SK-N-SH (cell line): ENCODE data around the gene ACAP3.

Source experiments
- CTCF ChIP-seq: fragments of 200-600 bp; sonication (generic); IDR thresholded peaks from 2 replicates; pipeline ENCODE4 v1.6.1; 2017; ENCODE audit warnings: antibody characterized with exemption, mild to moderate bottlenecking, moderate library complexity
- POLR2AphosphoS5 ChIP-seq: IDR thresholded peaks from 2 replicates; pipeline ENCODE4 v1.6.1; 2012; ENCODE audit warnings: low read depth, low read length

DNA sequence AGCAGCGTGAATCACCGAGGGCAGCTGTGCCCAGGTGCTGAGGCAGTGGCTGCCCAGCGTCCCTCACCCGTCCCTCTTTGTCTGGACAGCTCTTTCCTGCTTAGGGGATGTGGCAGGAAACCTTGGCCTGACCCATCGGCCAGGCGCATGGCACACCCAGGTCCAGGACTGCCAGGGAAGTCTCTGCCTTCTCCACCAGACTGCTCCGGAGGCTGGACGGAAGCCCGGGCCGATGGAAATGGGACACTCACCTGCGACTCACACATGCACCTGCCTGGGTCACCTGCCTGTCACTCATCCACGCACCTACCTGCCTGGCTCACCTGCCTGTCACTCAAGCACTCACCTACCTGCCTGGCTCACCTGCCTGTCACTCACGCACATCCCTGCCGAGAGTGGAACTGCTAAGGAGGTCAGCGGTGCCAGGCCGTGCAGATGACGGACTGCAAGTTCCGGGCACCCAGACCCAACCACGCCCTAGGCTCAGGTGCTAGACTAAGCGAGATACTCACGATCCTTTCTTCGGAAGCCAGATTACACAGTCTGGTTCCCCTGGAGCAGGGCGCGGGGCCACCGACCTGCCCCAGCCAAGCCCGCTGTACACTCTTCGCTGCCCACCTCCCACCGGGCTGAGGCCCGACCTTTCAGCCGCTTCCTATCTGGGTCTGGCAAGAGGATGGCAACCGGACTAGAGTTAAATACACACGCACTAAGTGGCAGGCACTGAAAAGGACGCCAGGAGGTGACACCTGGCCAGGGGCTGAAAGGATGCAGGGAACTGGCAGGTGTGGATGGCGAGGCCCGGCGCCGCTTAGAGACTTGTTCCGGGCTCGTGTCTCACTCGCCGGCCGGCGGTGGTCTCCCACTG, 35.2 kb downstream of the ACAP3 start:
- TF ChIP-seq POLR2AphosphoS5 (no peak), CTCF (no peak)
